Ureter (tissue), 1 donor: ENCODE measurements around the gene IVNS1ABP. TPM values are rescaled to one million over a fixed set of nuclear protein-coding genes. Genes with fewer than 3 reads are reported as not detected.
"Not testable (repeated sequence)": the region's sequence is repeated elsewhere in the genome, so short reads cannot be mapped to it uniquely, and the experiment has no call there.

Source experiments
- DNase-seq: peaks from one replicate; pipeline ENCODE4 v3.0.0-alpha.2; 2020; ENCODE audit warnings: low spot score
- total RNA-seq: library from RNA; stranded (reverse); gene quantifications from one replicate; pipeline ENCODE4 v1.2.4, GENCODE V29; 2023
- donor health status: DM: yes; HTN: yes; CAD: no.

IVNS1ABP gene
- total RNA-seq, result 73.6 TPM

DNA sequence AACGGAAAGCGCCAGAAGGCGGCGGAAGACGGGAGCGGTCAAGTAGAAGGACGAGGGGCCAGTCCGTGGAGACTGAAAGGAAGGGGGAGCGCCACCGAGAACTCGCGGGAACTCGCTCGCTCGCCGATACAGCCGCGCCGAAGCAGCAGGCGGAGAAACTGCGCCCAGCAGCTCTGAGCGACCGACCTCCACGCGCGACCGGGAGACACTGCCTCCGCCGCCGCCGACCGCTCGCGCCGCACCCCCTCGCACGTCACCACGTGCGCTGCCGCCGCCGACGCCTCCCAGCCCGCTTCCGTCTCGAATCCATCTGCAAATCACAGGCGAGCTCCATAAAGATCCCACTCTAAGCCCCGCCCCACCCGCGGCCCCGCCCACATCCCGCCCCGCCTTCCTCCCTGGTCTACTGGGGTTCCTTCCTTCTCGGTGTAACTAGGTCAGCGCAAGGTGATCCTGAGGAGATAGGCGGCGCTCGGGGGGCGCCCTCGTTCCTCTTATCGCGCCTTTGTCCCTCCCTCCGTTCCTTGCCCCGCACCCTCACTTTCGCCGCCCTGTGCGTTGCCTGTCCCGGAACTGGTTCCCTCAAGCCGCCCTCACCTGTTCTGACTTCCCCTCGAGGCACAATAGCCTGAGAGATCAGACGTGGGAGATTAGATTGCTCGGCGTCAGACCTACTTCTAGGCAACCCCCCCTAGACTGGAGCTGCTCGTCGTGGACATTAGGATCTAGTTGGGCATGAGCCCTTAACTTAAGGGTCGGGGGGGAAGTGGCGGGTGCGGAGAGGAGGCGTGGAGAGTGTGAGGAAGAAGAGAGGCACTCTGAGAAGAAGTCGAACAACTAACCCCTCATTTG lies at the start of gene IVNS1ABP:
Gene IVNS1ABP, minus strand, starts transcription at position 210 of the 852 bp plus-strand sequence. CDS start 7,750 bp downstream, outside the sequence.
- peak; percentile 97 for DNase-seq

DNA sequence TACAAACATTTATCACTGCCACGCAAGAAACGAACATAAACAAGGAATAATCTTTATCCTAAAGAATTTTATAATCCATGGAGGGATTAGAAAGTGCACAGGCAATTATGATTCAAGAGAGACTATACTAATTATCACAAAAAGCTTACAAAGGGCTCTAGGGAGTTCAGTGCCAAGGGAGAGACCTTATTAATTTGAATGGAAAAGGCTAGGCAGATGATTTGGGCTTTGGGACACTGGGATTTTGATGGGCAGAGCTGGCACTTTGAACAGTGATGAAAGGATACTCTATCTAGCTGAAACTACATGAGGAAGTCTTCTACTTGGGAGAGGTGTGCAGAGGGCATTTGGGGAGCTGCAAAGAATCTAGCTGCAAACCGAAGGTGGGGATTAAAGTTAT lies 48.9 kb upstream of the IVNS1ABP start:
- DNase-seq, result no peak

DNA sequence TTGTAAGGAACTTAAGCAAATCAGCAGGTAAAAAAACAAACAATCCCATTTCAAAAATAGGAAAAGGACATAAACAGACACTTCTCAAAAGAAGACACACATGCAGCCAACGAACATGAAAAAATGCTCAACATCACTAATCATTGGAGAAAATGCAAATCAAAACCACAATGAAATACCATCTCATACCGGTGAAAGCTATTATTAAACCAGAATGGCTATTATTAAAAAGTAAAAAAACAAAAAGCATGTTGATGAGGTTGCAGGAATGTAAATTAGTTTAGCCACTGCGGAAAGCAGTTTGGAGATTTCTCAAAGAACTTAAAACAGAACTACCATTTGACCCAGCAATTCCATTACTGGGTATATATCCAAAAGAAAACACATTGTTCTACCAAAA lies 47.5 kb upstream of the IVNS1ABP start:
- not testable (repeated sequence) for DNase-seq

DNA sequence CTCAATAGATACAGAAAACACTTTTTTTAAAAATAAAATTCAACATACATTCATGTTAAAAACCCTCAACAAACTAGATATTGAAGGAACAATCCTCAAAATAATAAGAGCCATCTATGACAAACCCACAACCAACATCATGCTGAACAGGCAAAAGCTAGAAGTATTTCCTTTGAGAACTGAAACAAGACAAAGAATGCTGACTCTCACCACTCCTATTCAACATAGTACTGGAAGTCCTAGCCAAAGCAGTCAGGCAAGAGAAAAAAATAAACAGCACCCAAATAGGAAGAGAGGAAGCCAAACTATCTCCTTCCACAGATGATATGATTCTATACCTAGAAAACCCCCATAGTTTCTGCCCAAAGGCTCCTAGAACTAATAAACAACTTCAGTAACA lies 46.2 kb upstream of the IVNS1ABP start:
- DNase-seq, result no peak

DNA sequence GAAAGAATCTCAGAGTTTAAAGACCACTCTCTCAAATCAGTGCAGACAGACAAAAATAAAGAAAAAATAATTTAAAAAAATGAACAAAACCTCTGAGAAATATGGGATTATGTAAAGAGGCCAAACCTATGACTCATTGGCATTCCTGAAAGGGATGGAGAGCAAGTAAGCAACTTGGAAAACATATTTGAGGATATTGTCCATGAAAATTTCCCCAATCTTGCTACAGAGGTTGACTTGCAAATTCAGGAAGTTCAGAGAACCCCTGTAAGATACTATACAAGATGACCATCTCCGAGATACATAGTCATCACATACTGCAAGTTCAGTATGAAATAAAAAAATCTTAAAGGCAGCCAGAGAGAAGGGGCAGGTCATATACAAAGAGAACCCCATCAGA lies 43.7 kb upstream of the IVNS1ABP start:
- no peak for DNase-seq

DNA sequence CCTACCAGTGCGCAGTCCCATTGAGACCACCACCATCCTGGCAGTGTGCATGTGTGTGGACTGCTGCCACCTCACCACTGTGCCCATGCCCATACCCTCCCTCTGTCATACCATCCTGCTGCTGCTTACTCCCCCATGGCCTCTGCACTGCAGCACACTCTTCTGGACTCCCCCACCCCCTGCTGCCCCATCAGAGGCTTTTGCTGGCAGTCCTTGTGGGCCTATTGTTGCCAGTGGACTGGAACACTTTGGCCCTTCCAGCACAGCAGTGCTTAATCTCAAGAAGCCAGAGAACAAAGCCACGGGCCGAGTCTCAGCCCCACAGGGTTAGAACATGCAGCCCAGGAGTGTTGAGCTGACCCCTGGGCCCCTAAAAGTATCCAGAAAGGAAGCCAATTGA lies 41.9 kb upstream of the IVNS1ABP start:
- DNase-seq, result no peak

DNA sequence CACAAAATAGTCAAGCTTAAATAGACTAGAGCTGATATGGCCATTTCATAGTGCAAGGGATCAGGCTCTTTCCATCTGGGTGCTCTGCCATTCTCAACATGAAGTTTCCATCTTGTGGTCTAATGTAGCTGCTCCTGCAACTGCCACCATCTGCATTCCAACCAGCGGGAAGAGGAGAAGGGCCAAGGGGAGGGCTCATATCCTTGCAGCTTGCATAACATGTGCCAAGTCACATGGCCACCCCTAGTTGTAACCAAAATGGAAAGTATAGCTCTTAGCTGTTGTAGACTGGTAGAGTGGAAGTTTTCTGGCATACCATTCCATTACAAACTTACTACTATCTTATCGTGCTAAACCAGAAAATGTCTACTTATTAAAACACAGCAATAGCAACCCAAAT lies 38.9 kb upstream of the IVNS1ABP start:
- no peak for DNase-seq

DNA sequence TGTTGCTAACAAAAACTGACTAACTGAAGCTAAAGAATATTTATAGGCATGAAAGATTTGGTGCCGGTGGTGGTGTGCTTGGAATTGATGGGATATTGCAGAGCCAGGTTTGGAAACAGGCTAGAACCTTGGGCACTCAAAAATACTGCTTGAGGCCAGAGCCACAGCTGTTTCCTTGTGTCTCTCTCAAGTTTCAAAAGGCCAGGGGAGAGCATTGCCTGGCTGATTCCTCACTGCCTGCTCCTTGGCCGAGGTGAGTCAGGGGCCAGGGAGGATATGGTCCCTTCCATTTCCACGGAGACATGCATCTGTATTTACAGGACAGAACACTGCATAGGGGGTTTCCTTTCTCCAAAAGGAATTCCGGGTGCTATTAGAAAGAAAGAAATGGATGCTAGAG lies 36.1 kb upstream of the IVNS1ABP start:
- DNase-seq, result no peak

DNA sequence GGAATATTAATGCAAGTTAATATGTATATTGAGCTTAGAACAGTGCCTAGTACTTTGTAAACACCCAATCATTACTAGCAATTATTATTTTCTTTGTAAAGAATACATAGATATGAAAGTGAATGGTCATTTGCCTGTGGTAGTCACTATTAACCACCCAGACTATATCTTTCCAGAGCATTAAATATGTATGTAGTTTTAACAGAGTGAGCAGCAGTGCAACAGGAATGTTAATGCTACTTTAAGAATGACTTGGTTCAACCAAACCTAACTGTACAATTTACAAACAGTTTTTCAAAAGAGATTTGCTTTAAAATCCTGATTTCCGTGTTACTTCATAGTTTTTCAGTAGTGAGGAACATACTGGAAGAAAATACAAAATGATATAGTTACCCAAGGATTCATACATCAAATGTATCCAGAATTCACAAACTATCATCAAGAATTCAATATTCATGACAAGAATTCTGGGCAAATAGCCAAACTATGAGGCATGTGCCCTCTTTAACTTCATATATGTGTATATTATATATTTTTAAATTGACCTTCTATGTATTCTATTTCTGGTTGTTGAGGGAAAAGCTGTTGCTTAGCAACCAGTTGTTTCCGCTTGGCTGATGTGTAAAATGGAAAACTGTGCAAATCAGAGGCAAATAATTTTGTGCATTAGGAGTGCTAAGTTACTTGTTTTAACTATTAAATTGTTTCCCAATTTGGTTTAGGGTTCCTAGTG lies 34.9 kb upstream of the IVNS1ABP start:
- DNase-seq, result no peak

DNA sequence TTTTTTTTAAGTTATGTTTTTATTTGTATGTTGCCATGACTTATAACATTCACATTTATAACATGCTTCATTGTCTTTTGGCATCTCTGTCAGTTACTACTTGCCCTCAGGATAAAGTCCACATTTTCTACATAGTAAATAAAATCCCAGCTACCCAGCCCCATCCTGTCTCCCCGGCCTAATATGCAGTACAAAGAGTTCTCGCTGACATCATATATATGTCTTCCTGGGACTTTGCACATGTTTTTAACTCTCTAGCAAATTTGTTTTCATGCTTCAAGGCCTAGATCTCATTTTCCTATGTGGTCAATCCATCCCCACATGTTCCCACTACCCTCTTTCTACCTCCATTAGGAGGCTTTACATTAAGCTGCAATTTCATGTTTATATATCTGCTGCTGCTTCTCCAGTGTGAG lies 33.0 kb upstream of the IVNS1ABP start:
- no peak for DNase-seq

DNA sequence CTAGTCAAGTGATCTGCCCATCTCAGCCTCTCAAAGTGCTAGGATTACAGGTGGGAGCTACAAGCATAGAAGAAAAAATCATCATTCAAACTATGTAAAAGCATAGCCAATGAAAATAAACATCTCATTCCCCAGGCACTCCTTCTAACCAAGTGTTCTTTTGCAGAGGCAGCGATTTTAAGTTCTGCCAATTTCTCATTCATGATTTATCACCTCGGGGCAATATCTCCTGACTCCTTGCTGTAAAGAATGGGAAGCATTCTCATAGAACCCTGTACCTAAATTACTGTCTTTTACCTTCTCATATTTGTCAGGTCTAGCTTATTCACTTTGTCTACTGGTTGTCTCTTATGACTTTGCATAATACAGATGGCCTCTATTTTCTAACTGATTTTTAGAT lies 32.5 kb upstream of the IVNS1ABP start:
- no peak for DNase-seq

DNA sequence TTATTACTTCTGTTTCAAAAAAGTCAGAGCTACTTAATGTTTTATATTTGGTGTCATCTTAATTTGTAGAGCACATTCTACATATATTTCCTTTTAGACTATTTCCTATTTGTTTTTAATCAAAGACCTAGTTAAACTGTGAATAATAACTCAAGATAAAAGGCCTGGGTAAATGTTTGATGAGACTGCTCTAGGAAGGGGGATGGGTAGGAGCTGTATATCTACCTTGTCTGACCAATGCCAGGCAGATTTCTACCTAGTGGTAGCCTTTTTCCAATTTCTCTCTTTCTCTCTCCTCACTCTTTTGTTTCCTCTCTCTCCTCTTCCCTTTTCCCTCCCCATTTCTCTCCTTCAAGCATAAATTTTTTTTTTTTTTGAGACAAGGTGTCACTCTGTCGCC lies 31.9 kb upstream of the IVNS1ABP start:
- DNase-seq, result no peak

DNA sequence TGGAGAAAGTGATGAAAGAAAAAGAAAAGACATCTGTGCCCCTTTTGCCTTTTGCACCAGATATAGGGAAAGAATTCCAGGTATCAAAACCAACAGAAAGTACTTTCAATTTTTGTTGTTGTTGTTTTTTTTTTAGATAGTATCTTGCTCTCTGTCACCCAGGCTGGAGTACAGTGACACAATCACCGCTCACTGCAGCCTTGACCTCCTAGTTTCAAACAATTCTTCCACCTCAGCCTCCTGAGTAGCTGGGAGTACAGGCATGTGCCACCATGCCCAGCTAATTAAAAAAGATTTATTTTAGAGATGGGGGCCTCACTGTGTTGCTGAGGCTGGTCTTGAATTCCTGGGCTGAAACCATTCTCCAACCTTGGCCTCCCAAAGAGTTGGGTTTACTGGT lies 31.3 kb upstream of the IVNS1ABP start:
- no peak for DNase-seq

DNA sequence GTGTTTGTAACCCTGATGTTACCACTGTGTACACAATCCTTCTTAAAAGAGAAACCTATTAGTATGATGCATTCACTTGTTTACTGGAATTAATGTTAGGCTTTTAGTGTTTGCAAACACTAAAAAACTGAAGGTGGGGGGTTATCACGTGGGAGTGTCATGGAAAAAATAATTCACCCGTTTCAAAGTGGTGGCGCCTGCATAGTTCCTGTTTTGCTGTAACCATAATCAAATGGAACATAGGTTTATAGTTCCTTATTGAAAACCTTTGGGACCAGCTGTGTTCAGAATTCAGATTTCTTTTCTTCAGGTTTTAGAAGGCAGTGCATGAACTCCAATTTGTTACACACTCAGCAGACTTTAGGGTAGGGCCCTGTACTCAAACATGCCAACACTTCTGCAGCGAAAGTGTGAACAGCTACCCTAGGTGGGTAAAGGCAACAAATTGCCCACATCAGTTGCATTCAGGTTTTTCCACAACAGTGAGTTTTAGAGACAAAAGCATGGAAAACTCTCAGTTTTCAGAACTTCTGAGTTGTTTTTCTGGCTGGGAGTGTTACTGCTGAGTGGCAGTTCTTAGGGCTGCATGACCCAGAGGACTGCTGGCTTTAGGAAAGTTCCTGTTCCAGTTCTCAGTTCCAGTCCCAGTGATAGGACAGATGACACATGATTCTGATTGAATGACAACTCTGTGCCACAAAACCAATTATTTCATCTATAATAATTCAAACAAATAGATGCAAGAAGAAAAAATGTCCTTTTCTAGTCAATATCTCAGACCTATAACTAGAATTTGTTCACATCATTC lies 29.1 kb upstream of the IVNS1ABP start:
- DNase-seq, result no peak

DNA sequence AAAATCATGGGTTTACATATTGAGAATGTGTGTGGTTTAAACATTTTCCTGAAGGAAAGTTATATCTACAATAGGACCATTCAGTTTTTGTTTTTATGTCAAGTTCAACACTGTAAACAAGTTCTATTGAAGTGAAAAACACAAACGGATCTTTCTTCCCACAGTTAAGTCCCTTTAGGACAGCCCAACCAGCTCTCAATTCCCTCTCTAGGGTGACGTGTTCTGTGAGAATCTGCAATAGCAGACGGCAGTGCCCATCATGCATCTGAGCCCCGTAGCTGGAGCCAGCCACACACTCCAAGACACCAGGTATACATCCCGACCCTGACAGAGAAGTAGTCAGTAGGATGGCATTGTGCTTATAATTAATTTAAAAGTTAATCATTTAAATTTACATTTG lies 26.3 kb upstream of the IVNS1ABP start:
- DNase-seq, result no peak

DNA sequence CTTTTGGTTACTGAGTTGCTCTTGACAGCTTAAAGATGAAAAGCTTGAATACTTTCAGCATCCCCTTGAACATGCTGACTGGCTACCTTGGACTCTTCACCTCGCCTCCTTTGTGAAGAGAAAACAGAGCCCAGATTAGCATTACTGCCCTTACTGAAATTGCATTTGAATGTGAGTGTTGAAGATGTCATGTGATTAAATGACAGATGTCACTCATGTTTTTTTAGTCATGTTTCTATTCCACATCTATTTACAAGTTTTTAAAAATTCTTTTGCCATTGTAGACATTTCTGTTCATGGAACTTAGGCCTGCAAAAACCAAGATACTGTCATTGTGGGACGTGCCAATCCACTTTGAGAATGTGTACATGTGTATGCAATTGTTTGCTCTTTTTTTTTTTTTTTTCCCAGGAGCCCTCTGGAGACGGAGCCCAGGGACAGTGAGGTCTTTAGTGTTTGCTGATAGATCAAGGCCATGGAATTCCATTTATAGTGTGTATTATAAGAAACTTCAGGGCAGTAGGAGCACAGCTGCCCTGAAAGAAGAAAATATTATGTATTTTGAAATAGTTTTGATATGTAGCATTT lies 25.7 kb upstream of the IVNS1ABP start:
- DNase-seq, result no peak

DNA sequence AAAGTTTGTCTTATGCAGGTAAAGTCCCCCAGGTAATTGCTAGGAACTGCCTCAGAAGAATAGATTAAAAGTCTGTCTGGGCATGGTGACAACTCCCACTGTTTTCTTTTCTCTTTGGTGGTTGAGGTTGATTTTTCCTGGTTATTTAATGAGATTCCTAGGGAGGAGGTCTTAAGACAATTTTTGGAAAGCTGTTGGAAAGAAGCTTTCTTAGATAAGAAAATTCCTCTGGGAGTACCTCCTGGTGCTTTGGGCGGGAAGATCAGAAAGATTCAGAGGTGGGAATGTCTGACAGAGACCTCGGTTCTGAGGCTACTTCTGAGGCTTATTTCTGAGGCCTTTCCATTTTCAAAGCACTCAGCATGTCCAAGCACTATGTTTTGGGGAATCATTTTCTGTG lies 25.0 kb upstream of the IVNS1ABP start:
- DNase-seq, result no peak

DNA sequence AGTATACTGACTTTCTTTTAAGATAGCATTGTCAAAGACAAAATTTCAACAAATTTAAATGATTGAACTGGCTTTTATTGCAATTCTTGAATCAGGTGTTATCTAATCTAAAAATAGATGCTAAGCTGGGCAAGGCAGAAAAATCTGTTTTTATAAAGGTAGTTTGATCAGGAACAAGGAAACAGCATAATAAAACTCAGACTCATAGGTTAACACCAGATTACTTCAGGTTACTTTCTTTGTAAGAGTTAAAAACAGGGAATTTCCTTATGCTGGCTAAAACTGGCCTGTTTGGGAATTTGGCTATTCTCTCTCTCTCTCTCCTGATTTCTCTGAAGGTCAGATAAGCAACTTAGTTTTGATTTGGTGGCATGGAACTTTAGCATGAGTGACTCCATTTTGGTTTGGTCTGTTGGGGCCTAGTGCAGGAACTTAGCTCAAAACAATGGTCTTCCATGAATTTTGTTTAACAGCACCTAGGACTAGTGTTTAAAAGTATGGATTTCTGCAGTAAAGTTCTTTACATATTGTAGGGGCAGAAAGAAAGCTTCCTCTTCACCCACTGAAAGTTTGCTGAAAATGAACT lies 24.2 kb upstream of the IVNS1ABP start:
- DNase-seq, result no peak

DNA sequence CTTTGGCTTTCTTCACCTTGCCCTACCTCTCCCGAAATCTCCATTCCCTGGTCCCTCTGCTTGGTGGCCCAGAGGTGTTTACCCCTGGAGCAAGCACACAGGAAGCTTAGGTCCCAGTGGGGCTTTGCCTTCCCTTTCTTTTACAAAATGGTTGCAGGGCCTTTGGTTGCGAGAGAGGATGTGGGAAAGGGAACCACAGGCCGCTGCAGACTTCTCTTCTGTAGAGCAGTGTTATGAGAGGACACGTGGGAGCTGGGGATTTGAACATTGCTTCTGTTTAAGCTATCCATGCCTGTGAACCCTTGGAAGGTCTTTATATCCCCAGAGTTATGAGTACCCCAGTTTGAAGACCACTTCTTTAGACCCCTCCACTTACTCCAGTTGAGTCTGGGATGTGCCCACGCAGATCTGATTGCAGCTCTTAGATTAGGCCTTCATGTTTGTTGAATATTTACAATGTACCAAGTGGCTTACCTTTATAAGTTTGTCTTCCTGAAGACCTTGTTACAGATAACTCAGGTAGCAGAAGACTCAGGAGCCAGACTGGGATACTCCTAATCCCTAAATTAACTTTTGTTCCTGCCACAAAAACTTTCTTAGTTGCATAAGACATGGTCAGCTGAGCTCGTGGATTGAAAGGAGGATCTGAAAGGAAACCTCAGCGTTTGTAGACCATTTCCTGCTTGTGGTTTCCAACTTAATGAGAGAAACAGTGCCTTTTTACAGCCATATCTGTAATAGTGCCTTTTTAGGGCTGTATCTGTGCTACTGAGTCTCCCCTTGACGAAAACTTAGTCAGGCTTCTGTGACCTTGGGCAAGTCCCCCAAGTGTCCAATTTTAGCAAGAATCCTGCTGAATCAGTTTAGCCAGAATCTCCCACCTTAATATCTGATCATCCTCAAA lies 21.9 kb upstream of the IVNS1ABP start:
- DNase-seq, result no peak

DNA sequence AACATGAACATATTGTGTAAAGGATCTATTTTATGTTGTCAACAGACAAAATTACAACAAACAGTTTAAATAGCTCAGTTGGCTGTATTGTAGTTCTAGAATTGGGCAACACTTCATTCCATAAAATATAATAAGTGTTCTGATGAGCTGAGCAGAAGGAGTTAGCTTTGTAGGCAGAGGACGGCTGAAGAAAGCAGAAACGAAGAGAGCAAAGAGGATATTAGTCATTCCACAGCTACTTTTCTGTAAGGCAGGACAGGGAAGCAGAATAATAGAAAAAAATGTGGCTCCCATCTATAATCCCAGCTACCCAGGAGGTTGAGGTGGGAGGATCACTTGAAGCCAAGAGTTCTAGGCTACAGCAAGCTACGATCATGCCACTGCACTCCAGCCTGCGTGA lies 20.2 kb upstream of the IVNS1ABP start:
- no peak for DNase-seq

DNA sequence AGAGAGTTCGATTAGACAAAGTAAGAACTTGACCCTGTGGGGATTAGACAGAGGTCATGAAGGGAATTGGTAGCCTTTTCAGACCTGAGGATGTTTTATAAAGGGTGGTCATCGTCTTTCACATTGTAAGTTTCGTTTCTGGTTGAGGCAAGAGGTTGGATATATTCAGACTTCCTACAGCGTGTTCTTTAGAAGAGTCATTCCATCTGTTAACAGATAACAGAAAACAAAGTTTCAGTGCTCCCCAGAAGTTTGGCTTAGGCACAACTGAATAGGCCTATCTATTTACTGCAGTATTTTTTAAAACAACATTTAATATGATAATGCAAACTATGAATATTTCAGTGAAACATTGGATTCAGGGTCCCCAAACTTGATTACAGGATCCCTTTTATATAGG lies 17.1 kb upstream of the IVNS1ABP start:
- no peak for DNase-seq
